Esophagus squamous epithelium (tissue), 4 donors: ENCODE results near the gene PTH2.

Source experiments
- POLR2A ChIP-seq, 4 donors: fragments of 450-650 bp; IDR thresholded peaks; one replicate each; pipeline ENCODE4 v1.6.1; 2017; ENCODE audit warnings: antibody characterized with exemption in 4 of 4, mild to moderate bottlenecking in 4 of 4, moderate library complexity in 3 of 4
- TF ChIP-seq, protein P1 (sequence below), 6 experiments: fragments of 450-650 bp in 4 of 6; fragments of 200-600 bp in 2 of 6; sonication (generic) in 2 of 6; IDR thresholded peaks; one replicate each; pipeline ENCODE4 v1.5.1; 2016 to 2019; ENCODE audit warnings: antibody characterized with exemption in 6 of 6, mild to moderate bottlenecking in 4 of 6, moderate library complexity in 4 of 6

DNA sequence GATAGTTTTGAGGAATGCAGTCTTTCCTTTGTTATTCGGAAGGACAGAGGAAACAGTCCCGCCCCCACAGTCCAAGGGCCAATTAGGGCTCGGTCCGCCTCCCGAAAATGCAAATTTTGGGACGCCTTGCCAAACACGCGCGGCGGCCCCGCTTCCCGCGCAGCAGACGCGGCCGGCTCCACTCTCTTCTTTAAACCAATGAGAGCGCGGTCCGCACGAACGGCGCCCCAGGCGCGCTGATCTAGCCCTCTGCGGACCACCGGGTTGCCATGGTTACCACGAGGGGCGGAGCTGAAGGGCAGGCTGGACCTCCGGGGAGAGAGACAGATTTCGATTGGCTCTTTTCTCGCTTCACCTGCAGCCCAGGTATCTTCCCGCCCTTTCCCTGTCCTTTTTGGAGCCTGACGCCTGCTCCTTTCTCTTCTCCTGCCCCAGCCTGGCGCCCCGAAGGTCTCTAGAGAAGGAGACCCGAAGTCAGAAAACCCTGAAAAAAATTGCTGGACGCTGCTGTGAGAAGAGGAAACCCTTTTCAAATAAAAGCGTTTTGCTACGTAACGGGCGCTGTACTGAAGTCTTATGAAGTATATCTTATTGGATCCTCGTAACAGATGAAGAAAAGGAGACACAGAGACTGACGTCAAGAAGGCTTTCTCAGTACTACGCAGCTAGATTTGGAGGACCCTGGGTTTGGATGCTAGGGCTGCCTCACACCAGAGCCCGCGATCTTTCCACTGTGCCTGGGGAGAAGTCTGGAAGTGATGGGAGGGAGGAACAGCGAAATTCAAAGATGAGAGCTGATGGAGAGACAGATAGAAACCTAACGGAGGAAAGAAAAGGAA lies 2.0 kb downstream of the PTH2 start:
- TF ChIP-seq POLR2A (IDR thresholded peaks at IDR 0.05), result no peak
- TF ChIP-seq, protein P1, sequence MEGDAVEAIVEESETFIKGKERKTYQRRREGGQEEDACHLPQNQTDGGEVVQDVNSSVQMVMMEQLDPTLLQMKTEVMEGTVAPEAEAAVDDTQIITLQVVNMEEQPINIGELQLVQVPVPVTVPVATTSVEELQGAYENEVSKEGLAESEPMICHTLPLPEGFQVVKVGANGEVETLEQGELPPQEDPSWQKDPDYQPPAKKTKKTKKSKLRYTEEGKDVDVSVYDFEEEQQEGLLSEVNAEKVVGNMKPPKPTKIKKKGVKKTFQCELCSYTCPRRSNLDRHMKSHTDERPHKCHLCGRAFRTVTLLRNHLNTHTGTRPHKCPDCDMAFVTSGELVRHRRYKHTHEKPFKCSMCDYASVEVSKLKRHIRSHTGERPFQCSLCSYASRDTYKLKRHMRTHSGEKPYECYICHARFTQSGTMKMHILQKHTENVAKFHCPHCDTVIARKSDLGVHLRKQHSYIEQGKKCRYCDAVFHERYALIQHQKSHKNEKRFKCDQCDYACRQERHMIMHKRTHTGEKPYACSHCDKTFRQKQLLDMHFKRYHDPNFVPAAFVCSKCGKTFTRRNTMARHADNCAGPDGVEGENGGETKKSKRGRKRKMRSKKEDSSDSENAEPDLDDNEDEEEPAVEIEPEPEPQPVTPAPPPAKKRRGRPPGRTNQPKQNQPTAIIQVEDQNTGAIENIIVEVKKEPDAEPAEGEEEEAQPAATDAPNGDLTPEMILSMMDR (IDR thresholded peaks at IDR 0.05), result no peak
